Measurements from ENCODE around the gene LEKR1. TPM values are rescaled to one million over a fixed set of nuclear protein-coding genes. Genes with fewer than 3 reads are reported as not detected.

LEKR1 gene
- total and polyA plus RNA-seq, 2 donors (not counting 1 experiment from before 2014, with no cell fraction given): 0.94 to 4.7 TPM

- Mint-ChIP-seq H3K27ac (peak overlapping the region; percentile 3), H3K4me1 (peaks cover 28% of the 10 kb centered on the region), H3K27me3 (no peaks in the 10 kb centered on the region), H3K4me3 (no peak overlapping the region), H3K9me3 (ENCODE audit: insufficient read depth) (no peaks in the 10 kb centered on the region)
- intact Hi-C loops (cut with micrococcal nuclease): loop anchor here (2.0 to 5.0 kb wide), 3 partner anchors 34 to 211 kb away; no protein-coding TSS in a partner anchor
- H3K79me2 ChIP-seq (ENCODE audit: control insufficient read depth, insufficient read depth, low read length): no peaks in the 10 kb centered on the region
- H3K27me3 ChIP-seq (replicated peaks in 1 of 4; ENCODE audit: control extremely low read depth in 1 of 4, control insufficient read depth in 3 of 4, insufficient read depth in 4 of 4, low read length in 3 of 4): no peaks in the 10 kb centered on the region
- TF ChIP-seq EZH2 (IDR thresholded peaks at IDR 0.05; ENCODE audit: borderline replicate concordance, insufficient read depth, low read depth, low read length, poor library complexity, severe bottlenecking) (no peak), CTCF (IDR thresholded peaks at IDR 0.05) (no peak)
- no peaks in the 10 kb centered on the region for H3K9me3 ChIP-seq (ENCODE audit: control extremely low read depth in 1 of 3, control insufficient read depth in 2 of 3, insufficient read depth in 1 of 3, low read length in 2 of 3)
- no peak overlapping the region for H2AFZ ChIP-seq (ENCODE audit: insufficient read depth, low read depth, low read length, poor library complexity, severe bottlenecking)
- H3K4me3 ChIP-seq (ENCODE audit: control extremely low read depth in 1 of 5, extremely low read depth in 1 of 5, insufficient read depth in 1 of 5, low read depth in 2 of 5, low read length in 4 of 5): no peak overlapping the region
- peaks cover 14 to 26% of the 10 kb centered on the region in 2 donors for H3K4me1 ChIP-seq (ENCODE audit: control insufficient read depth in 2 of 2, insufficient read depth in 2 of 2, low read length in 2 of 2)
- POLR2A ChIA-PET: no interaction called here
- ATAC-seq (ENCODE audit: low read depth) (no peak), DNase-seq (no peak)
- H4K20me1 ChIP-seq (ENCODE audit: control insufficient read depth, insufficient read depth, low read length, poor library complexity, severe bottlenecking): no peaks in the 10 kb centered on the region
- no peak overlapping the region for H3K9ac ChIP-seq (ENCODE audit: low read length)
- H3K36me3 ChIP-seq (replicated peaks in 1 of 2; ENCODE audit: control extremely low read depth in 1 of 2, control insufficient read depth in 1 of 2, extremely low read depth in 1 of 2, insufficient read depth in 2 of 2, low read length in 1 of 2): no peaks in the 10 kb centered on the region
- 28% methylated on average over 3 of the region's 7 CpGs for WGBS (ENCODE audit: insufficient coverage)
- no peak overlapping the region for H3K4me2 ChIP-seq (replicated peaks; ENCODE audit: low read depth, low read length, poor library complexity, severe bottlenecking)
- CTCF ChIA-PET: no interaction called here
- H3K27ac ChIP-seq (ENCODE audit: low read length in 2 of 2): no peak overlapping the region
Observed at GRCh38 chr3:157027861-157028745, 201.9 kb downstream of the LEKR1 start.

- peaks cover 14 to 26% of the 10 kb centered on the region in 2 donors for H3K4me1 ChIP-seq (ENCODE audit: control insufficient read depth in 2 of 2, insufficient read depth in 2 of 2, low read length in 2 of 2)
- Mint-ChIP-seq H3K4me1 (peaks cover 28% of the 10 kb centered on the region), H3K27me3 (no peaks in the 10 kb centered on the region), H3K4me3 (peak overlapping the region; percentile 44), H3K9me3 (ENCODE audit: insufficient read depth) (no peaks in the 10 kb centered on the region), H3K27ac (peak overlapping the region; percentile 72)
- H3K79me2 ChIP-seq (ENCODE audit: control insufficient read depth, insufficient read depth, low read length): no peaks in the 10 kb centered on the region
- no peaks in the 10 kb centered on the region for H4K20me1 ChIP-seq (ENCODE audit: control insufficient read depth, insufficient read depth, low read length, poor library complexity, severe bottlenecking)
- intact Hi-C loops (cut with micrococcal nuclease): loop anchor here (1.0 to 5.0 kb wide), 5 partner anchors 33 to 355 kb away; partner anchors contain the start of gene TIPARP
- peak; percentile 85 for DNase-seq
- peak overlapping the region in 1 of 2 donors; percentile 17 for H3K27ac ChIP-seq (ENCODE audit: low read length in 2 of 2)
- H3K9me3 ChIP-seq (ENCODE audit: control extremely low read depth in 1 of 3, control insufficient read depth in 2 of 3, insufficient read depth in 1 of 3, low read length in 2 of 3): no peaks in the 10 kb centered on the region
- TF ChIP-seq EZH2 (IDR thresholded peaks at IDR 0.05; ENCODE audit: borderline replicate concordance, insufficient read depth, low read depth, low read length, poor library complexity, severe bottlenecking) (no peak), CTCF (IDR thresholded peaks at IDR 0.05) (no peak)
- ATAC-seq (ENCODE audit: low read depth): peak; percentile 93
- H3K36me3 ChIP-seq (replicated peaks in 1 of 2; ENCODE audit: control extremely low read depth in 1 of 2, control insufficient read depth in 1 of 2, extremely low read depth in 1 of 2, insufficient read depth in 2 of 2, low read length in 1 of 2): no peaks in the 10 kb centered on the region
- no peak overlapping the region for H2AFZ ChIP-seq (ENCODE audit: insufficient read depth, low read depth, low read length, poor library complexity, severe bottlenecking)
- no peak overlapping the region for H3K4me3 ChIP-seq (ENCODE audit: control extremely low read depth in 1 of 5, extremely low read depth in 1 of 5, insufficient read depth in 1 of 5, low read depth in 2 of 5, low read length in 4 of 5)
- no peaks in the 10 kb centered on the region for H3K27me3 ChIP-seq (replicated peaks in 1 of 4; ENCODE audit: control extremely low read depth in 1 of 4, control insufficient read depth in 3 of 4, insufficient read depth in 4 of 4, low read length in 3 of 4)
- POLR2A ChIA-PET: interaction anchor here (0.7 to 1.1 kb wide), 3 partner anchors 23 to 355 kb away, joined by 3 to 4 read pairs (median 3); partner anchors contain the start of gene TIPARP
- H3K9ac ChIP-seq (ENCODE audit: low read length): no peak overlapping the region
- WGBS (ENCODE audit: insufficient coverage): 0% methylated on average over 2 of the region's 3 CpGs
- CTCF ChIA-PET: interaction anchor here (0.9 to 1.5 kb wide), 4 partner anchors 23 to 50 kb away, joined by 3 to 4 read pairs (median 3); no protein-coding TSS in a partner anchor
- peak overlapping the region; percentile 41 for H3K4me2 ChIP-seq (replicated peaks; ENCODE audit: low read depth, low read length, poor library complexity, severe bottlenecking)
Observed at GRCh38 chr3:157029365-157029790, 203.2 kb downstream of the LEKR1 start.
